Fibroblast of mammary gland (primary cell): Measurements from ENCODE around the gene HDGFL1.
A peak's percentile ranks its signal among the peaks of the same experiment; 100 is the strongest.

Experiments used
- DNase-seq: peaks from one replicate; pipeline ENCODE4 v3.0.0-alpha.2; 2010; ENCODE audit warnings: low read depth
- H3K4me3 ChIP-seq: 2 replicates; pipeline ENCODE4 v1.5.1; 2011; ENCODE audit warnings: low read depth, mild to moderate bottlenecking, low read length, moderate library complexity; ENCODE audit not compliant: control insufficient read depth
- CTCF ChIP-seq: conservative IDR thresholded peaks from 2 replicates; pipeline ENCODE4 v1.5.1; 2011; ENCODE audit warnings: low read depth, low read length, inconsistent platforms; ENCODE audit not compliant: control insufficient read depth, insufficient read depth

The HDGFL1 gene

GRCh38 chr6:22568854-22569253 lies 512 bp upstream of the HDGFL1 start:
- no peak overlapping the region for H3K4me3 ChIP-seq
- no peak for DNase-seq
- TF ChIP-seq CTCF: no peak

- no peak for TF ChIP-seq CTCF
- no peak for DNase-seq
- H3K4me3 ChIP-seq: no peak overlapping the region
Observed at GRCh38 chr6:22570185-22570551, 802 bp downstream of the HDGFL1 start.

- peak; percentile 59 for DNase-seq
- H3K4me3 ChIP-seq: no peak overlapping the region
- no peak for TF ChIP-seq CTCF
Observed at GRCh38 chr6:22575190-22575589, 5.8 kb downstream of the HDGFL1 start.

GRCh38 chr6:22579439-22579838 lies 10.1 kb downstream of the HDGFL1 start:
- DNase-seq: no peak
- TF ChIP-seq CTCF: no peak
- no peak overlapping the region for H3K4me3 ChIP-seq

- no peak for DNase-seq
- no peak overlapping the region for H3K4me3 ChIP-seq
- TF ChIP-seq CTCF: no peak
Observed at GRCh38 chr6:22580337-22580736, 11.0 kb downstream of the HDGFL1 start.

GRCh38 chr6:22582417-22583205 lies 13.2 kb downstream of the HDGFL1 start:
- TF ChIP-seq CTCF: no peak
- H3K4me3 ChIP-seq: no peak overlapping the region
- DNase-seq: peak; percentile 13
